Lung (tissue), 12 donors: ENCODE measurements around the gene ZGLP1. TPM values are rescaled to one million over a fixed set of nuclear protein-coding genes. Genes with fewer than 3 reads are reported as not detected.
A peak's percentile ranks its signal among the peaks of the same experiment; 100 is the strongest.

Experiments used
- ATAC-seq: fragments of 200-7000 bp; cut with Tn5 transposase; one replicate; pipeline ENCODE4 v1.9.1; 2020; ENCODE audit warnings: moderate number of reproducible peaks; ENCODE audit not compliant: insufficient read depth, low FRiP score
- DNase-seq, 3 donors: peaks; one replicate each; pipeline ENCODE4 v3.0.0-alpha.2; 2013 to 2017
- H3K27ac ChIP-seq, 2 donors: one replicate each; pipeline ENCODE4 v1.5.1; 2013; ENCODE audit warnings: mild to moderate bottlenecking in 2 of 2, moderate library complexity in 2 of 2, control low read depth in 1 of 2, inconsistent platforms in 1 of 2, low read depth in 1 of 2, low read length in 1 of 2
- H3K27me3 ChIP-seq, 3 donors: one replicate each; pipeline ENCODE4 v1.5.1; 2013; ENCODE audit warnings: low read length in 2 of 3; ENCODE audit not compliant: control insufficient read depth in 3 of 3, insufficient read depth in 3 of 3
- H3K36me3 ChIP-seq, 4 donors: one replicate each; pipeline ENCODE4 v1.5.1; 2013; ENCODE audit warnings: low read length in 4 of 4, mild to moderate bottlenecking in 1 of 4, moderate library complexity in 1 of 4; ENCODE audit not compliant: control insufficient read depth in 4 of 4, insufficient read depth in 4 of 4
- H3K4me1 ChIP-seq, 5 donors: one replicate each; pipeline ENCODE4 v1.5.1; 2013; ENCODE audit warnings: low read length in 5 of 5, mild to moderate bottlenecking in 2 of 5, moderate library complexity in 1 of 5; ENCODE audit not compliant: control insufficient read depth in 5 of 5, insufficient read depth in 5 of 5
- H3K4me3 ChIP-seq: one replicate; pipeline ENCODE4 v1.5.1; 2013; ENCODE audit warnings: mild to moderate bottlenecking, control low read depth, moderate library complexity
- H3K9ac ChIP-seq, 2 donors: one replicate each; pipeline ENCODE4 v1.5.1; 2013; ENCODE audit warnings: low read length in 2 of 2, control low read depth in 1 of 2; ENCODE audit not compliant: insufficient read depth in 1 of 2
- H3K9me3 ChIP-seq, 4 donors: one replicate each; pipeline ENCODE4 v1.5.1; 2013; ENCODE audit warnings: low read length in 3 of 4, mild to moderate bottlenecking in 1 of 4, moderate library complexity in 1 of 4; ENCODE audit not compliant: control insufficient read depth in 4 of 4, insufficient read depth in 3 of 4
- WGBS, 2 donors: extraction: QIAGEN DNeasy Blood & Tissue Kit; methylation state at CpG; one replicate each; pipeline ENCODE4 v1.1.7; 2013; 5-methylcytosine and 5-hydroxymethylcytosine counted together
- polyA plus RNA-seq, 2 donors: library from polyadenylated mRNA; stranded (reverse); fragments of 200-250 nt; gene quantifications; one replicate each; pipeline ENCODE4 v1.2.1, GENCODE V29; 2013
- total RNA-seq, 2 donors: library from RNA; depleted of rRNA in 1 of 2; stranded (reverse); fragments of >200 nt in 1 of 2; gene quantifications; one replicate each; pipeline ENCODE4 v1.2.1, GENCODE V29; 2014 to 2021
- TF ChIP-seq, protein P1 (sequence below): IDR thresholded peaks from 2 replicates; pipeline ENCODE4 v1.5.1; 2012; ENCODE audit warnings: mild to moderate bottlenecking; ENCODE audit errors: control extremely low read depth, extremely low read depth
- donor health status: control.
- donor health status: control.
- donor health status: Bipolar disorder and iron deficiency.
- donor health status: healthy.
- donor health status: DM: yes; HTN: yes; CAD: no.

Gene ZGLP1
- total and polyA plus RNA-seq, 4 donors: 3.0 to 6.7 (median 4.4) TPM

DNA sequence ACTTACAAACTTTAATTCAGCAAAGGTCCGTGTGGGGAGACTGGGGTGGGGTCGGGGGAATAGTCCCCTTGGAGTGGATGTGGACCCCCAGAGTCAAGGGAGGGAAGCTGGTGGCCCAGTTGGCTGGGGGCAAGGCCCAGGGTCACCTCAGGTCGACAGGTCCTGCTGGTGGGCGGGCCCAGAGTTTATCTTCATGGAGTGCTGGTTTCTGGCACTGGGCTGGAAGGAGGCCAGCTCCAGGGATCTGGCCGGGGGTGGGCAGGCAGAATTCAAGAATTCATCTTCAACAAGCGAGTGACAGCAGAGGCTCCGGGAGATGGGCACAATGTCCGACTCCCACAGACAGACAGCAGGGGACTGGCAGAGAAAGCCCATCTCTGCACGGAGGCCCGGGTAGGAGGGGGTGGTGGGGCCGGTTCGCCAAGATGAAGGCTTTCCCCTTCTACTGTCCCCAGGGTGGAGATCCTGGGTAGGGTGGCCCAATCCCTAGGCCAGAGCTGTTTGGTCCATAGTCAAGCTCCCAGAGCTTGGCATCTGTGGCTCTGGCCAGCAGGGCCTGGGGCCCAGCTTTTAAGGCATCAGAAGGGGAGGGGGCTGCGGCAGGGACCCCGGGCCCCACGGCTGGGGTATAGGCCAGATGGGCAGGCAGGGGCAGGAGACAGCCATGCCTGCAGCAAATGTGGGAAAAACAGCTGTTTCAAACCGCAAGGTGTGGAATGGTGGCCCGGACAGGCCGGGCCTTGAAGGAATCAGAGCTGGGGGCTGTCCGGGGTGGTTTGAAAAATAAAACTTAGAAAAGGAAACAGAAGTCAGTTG is 6.8 kb upstream of the ZGLP1 start:
- H3K27ac ChIP-seq: no peak overlapping the region

DNA sequence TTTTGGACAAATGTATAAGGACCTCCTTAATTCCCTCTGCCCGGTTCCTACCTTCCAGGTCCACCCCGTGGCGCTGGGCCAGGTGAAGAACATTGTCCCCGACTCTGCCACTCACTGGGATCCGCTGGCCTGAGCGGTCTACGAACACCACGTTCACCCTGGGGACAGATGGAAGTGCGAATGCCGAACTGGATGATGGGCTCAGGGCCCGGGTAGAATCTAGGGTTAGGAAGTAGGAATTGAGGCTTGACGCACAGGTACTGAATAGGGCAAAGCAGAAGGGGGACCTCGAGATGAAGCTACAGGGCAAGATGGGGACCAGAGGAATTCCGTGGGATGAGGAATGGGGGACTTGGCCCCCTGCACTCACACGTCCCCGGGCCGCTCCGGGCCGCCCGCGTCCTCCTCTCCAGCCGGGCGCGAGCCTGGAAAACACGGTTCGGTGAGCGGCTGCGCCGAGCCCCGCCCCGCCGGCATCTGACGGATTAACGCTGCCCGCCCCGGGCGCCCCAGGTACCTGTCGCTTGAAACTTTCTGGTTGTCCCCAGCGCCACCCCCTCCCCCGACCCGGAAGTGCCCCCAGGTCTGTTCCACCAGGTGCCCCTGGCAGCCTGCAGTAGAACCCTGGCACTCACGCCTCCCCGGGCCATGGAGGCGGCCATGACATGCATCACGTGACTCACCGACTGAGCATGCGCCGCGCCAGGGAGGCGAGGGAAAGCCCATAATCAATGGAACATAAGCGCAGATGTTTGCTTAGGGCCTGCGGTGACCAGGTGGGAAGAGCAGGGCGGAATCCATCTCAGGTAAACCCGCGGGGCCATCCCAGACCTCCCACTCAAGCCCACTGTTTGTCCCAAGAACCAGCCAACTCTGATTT is 6.0 kb upstream of the ZGLP1 start, which contains the start of gene FDX2:
FDX2 (minus strand) TSS at position 681 of the 880 bp plus-strand sequence; CDS start at position 662, 19 bp downstream.
- Histone ChIP-seq H3K4me1 (peaks cover 0 to 12% (median 0%) of the 10 kb centered on the region in 5 donors), H3K27ac (peak within 1 kb of the TSS in 1 of 2 donors; percentile 52), H3K4me3 (peak within 1 kb of the TSS; percentile 56), H3K9ac (peak within 1 kb of the TSS; percentile 26 to 76), H3K9me3 (no peaks in the 10 kb centered on the region), H3K27me3 (no peaks in the 10 kb centered on the region), H3K36me3 (peaks cover 0 to 35% (median 11%) of the 10 kb centered on the region in 4 donors)
- TF ChIP-seq, protein P1, sequence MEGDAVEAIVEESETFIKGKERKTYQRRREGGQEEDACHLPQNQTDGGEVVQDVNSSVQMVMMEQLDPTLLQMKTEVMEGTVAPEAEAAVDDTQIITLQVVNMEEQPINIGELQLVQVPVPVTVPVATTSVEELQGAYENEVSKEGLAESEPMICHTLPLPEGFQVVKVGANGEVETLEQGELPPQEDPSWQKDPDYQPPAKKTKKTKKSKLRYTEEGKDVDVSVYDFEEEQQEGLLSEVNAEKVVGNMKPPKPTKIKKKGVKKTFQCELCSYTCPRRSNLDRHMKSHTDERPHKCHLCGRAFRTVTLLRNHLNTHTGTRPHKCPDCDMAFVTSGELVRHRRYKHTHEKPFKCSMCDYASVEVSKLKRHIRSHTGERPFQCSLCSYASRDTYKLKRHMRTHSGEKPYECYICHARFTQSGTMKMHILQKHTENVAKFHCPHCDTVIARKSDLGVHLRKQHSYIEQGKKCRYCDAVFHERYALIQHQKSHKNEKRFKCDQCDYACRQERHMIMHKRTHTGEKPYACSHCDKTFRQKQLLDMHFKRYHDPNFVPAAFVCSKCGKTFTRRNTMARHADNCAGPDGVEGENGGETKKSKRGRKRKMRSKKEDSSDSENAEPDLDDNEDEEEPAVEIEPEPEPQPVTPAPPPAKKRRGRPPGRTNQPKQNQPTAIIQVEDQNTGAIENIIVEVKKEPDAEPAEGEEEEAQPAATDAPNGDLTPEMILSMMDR: no peak
- 1% methylated on average over 54 to 55 of the region's 55 CpGs for WGBS, 2 donors
- ATAC-seq (peak; percentile 83), DNase-seq (peak; percentile 81 to 87 (median 86))

More for the DNA sequence above, 6.8 kb upstream of the ZGLP1 start:
- ATAC-seq: no peak
- WGBS, 2 donors: 71 to 82% methylated on average over 19 of the region's 19 CpGs
- H3K9ac ChIP-seq: no peak overlapping the region
- H3K27me3 ChIP-seq: no peaks in the 10 kb centered on the region
- no peak for DNase-seq
- no peak overlapping the region for H3K4me3 ChIP-seq
- H3K9me3 ChIP-seq: no peaks in the 10 kb centered on the region
- TF ChIP-seq, protein P1: no peak
- peaks cover 0 to 12% (median 0%) of the 10 kb centered on the region in 5 donors for H3K4me1 ChIP-seq
- peaks cover 0 to 40% (median 13%) of the 10 kb centered on the region in 4 donors for H3K36me3 ChIP-seq

DNA sequence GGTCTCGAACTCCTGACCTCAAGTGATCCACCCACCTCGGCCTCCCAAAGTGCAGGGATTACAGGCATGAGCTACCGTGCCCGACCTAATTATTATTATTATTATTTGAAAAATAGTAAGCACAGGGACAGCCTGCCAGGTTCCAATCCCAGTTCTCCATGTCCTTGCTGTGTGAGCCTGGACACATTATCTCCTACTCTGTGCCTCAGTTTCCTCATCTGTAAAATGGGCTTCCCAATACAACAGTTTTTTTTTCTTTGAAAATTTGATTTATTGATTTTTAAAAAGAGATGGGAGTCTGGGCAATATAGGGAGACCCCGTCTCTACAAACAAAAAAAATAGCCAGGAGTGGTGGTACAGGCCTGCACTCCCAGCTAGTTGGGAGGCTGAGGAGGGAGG is 3.3 kb downstream of the ZGLP1 start:
- H3K9ac ChIP-seq: no peak overlapping the region
- peaks cover 0 to 17% (median 4%) of the 10 kb centered on the region in 4 donors for H3K36me3 ChIP-seq
- H3K27me3 ChIP-seq: no peaks in the 10 kb centered on the region
- ATAC-seq (no peak), DNase-seq (no peak)
- TF ChIP-seq, protein P1: no peak
- no peaks in the 10 kb centered on the region for H3K9me3 ChIP-seq
- no peak overlapping the region for H3K27ac ChIP-seq
- no peaks in the 10 kb centered on the region for H3K4me1 ChIP-seq
- H3K4me3 ChIP-seq: no peak overlapping the region
- WGBS, 2 donors: 88 to 92% methylated on average over 5 of the region's 5 CpGs
